NB4 (cell line): ENCODE results near the gene SRPK1.

Experiments used
- DNase-seq: peaks from one replicate; pipeline ENCODE4 v3.0.0; 2010; ENCODE audit warnings: low read depth
- H3K4me3 ChIP-seq: one replicate; pipeline ENCODE4 v1.5.1; 2011; ENCODE audit warnings: mild to moderate bottlenecking, low read depth, low read length, moderate library complexity
- CTCF ChIP-seq: IDR thresholded peaks from one replicate; pipeline ENCODE4 v1.5.1; 2012; ENCODE audit warnings: low read depth, low read length
- MYC ChIP-seq: IDR thresholded peaks from 2 replicates; pipeline ENCODE4 v1.6.1; 2011; ENCODE audit warnings: low read depth, low read length
- POLR2A ChIP-seq: IDR thresholded peaks from 2 replicates; pipeline ENCODE4 v1.6.1; 2011; ENCODE audit warnings: mild to moderate bottlenecking; ENCODE audit not compliant: insufficient read length; ENCODE audit errors: extremely low read depth
- TF ChIP-seq, protein P1 (sequence below): IDR thresholded peaks from 2 replicates; pipeline ENCODE4 v1.6.1; 2011; ENCODE audit warnings: low read depth, low read length

Gene SRPK1

GRCh38 chr6:35900448-35900847 is 20.4 kb downstream of the SRPK1 start:
- TF ChIP-seq, protein P1, sequence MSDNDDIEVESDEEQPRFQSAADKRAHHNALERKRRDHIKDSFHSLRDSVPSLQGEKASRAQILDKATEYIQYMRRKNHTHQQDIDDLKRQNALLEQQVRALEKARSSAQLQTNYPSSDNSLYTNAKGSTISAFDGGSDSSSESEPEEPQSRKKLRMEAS = no peak
- TF ChIP-seq CTCF (no peak), POLR2A (no peak), MYC (no peak)
- no peak for DNase-seq
- H3K4me3 ChIP-seq = no peak overlapping the region

DNA sequence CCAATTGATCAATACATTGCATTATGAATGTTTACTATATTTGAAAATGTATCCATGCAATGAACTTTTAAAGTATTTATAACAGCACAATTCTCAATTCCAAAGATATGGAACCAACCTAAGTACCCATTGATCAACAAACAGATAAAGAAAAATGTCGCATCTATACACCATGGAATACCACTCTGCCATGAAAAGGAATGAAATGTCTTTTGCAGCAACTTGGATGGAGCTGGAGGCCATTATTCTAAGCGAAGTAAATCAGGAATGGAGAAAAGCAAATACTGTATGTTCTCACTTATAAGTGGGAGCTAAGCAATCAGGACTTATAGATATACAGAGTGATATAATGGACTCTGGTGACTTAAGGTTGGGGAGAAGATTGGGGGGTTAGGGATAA is 22.9 kb downstream of the SRPK1 start:
- DNase-seq = no peak
- no peak for TF ChIP-seq CTCF
- TF ChIP-seq, protein P1 = no peak
- TF ChIP-seq POLR2A = no peak
- TF ChIP-seq MYC = no peak
- no peak overlapping the region for H3K4me3 ChIP-seq

DNA sequence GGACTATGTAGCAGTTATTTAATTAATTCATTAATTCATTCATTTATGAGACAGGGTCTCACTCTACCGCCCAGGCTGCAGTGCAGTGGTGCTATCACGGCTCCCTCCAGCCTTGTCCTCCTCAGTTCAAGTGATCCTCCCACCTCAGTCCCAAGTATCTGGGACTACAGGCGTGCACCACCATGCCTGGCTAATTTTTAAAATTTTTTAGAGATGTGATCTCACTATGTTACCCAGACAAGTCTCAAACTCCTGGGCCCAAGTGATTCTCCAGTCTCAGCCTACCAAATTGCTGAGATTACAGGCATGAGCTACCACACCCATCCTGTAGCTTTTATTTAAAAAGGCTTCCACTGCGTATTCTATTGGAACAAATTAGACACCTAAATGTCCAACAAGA is 23.4 kb downstream of the SRPK1 start:
- no peak for DNase-seq
- TF ChIP-seq CTCF (no peak), POLR2A (no peak), MYC (no peak)
- TF ChIP-seq, protein P1 = no peak
- no peak overlapping the region for H3K4me3 ChIP-seq

DNA sequence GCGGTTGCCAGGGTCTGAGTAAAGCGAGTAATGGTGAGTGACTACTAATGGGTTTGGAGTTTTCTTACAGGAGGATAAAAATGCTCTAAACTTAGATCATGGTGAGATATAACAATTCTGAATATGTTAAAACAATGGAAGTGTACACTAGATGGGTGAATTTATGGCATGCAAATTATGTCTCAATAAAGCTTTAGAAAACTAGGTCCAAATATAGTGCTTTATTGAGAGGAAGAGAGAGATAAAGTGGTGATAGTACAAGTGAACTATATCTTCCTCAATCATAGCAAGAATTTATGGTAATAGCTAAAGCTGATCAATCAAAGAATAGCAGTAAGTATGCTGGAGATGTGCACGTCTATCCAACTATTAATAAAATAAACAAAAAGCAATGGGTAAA is 23.9 kb downstream of the SRPK1 start:
- DNase-seq = no peak
- no peak for TF ChIP-seq CTCF
- no peak for TF ChIP-seq POLR2A
- no peak for TF ChIP-seq MYC
- TF ChIP-seq, protein P1 = no peak
- no peak overlapping the region for H3K4me3 ChIP-seq

GRCh38 chr6:35896228-35896627 is 24.7 kb downstream of the SRPK1 start:
- DNase-seq = no peak
- TF ChIP-seq CTCF (no peak), MYC (no peak), POLR2A (no peak)
- H3K4me3 ChIP-seq = no peak overlapping the region

DNA sequence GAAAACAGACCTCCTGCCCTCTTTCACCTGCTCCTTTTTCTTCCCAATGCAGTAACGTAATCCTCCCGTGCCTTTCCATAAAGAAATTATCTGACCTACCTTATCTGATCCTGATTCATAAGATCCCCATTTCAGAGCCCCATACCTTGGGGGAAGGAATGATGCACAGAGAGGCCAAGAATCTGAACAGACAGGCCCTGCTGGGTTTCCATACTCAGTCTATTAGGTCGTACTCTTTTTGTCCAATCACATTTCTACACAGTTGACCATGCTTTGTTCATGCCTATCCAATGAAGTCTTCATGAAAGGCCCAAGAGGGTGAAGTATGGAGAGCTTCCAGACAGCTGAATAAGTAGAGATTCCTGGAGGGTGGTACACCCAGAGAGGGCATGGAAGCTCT is 25.3 kb downstream of the SRPK1 start:
- H3K4me3 ChIP-seq = no peak overlapping the region
- no peak for TF ChIP-seq POLR2A
- TF ChIP-seq CTCF = no peak
- TF ChIP-seq, protein P1 = no peak
- no peak for TF ChIP-seq MYC
- DNase-seq = no peak
